HG03457 (cell line): ENCODE results near the gene ITPA.
"Not testable (repeated sequence)": the region's sequence is repeated elsewhere in the genome, so short reads cannot be mapped to it uniquely, and the experiment has no call there.

Experiments
- ATAC-seq: cut with Tn5 transposase; IDR thresholded peaks from one replicate; pipeline ENCODE4 v1.9.1; 2021; ENCODE audit warnings: moderate number of reproducible peaks; ENCODE audit not compliant: unreplicated experiment

The ITPA gene

GRCh38 chr20:3172933-3173609 lies 36.2 kb upstream of the ITPA start, which contains the start of gene LZTS3:
LZTS3 (minus strand) TSS chr20:3173549; CDS start chr20:3167163, 6,386 bp downstream.
- ATAC-seq, result peak; percentile 66

DNA sequence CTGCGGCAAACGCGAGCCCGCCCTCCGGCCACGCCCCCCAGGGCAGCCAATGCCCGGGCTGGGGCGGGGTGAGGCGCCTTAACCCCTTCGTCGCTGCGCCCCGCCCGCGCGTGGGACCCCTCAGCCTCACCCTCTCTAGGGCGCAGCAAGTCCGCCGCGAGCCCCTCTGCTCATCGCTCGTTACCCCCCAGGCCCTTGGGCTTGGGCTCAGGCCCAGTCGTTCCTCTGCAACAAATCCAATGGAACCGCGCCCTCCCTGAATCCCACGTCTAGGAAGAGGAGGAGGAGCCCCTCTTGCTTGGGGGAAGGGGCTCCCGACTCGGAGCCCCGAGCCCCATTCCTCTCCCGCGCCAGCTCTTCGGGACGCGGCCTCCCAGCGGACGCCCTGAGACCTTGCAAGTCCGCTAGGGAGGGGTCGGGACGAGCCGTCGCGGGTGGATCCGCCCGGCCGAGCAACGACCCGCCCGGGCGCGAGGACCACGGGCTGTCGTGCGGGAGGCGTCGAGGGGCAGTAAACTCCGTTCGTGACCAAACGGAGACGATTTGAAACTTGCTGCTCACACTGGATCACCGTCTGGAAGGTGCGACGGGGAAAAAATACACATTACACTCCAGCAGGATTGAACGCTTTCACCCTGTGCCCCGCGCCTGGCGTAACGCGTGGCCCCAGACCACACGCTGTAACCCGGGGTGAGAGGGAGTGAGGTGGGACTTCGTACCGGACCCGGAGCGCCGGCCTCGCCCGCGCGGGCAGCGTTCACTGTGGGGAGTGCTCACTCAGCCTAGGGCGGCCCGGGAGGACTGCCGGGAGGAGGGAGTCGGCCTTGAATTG lies 35.5 kb upstream of the ITPA start:
- peak; percentile 16 for ATAC-seq

- ATAC-seq, result no peak
These were observed 34.6 kb upstream of the ITPA start for GRCh38 chr20:3174442-3175261.

DNA sequence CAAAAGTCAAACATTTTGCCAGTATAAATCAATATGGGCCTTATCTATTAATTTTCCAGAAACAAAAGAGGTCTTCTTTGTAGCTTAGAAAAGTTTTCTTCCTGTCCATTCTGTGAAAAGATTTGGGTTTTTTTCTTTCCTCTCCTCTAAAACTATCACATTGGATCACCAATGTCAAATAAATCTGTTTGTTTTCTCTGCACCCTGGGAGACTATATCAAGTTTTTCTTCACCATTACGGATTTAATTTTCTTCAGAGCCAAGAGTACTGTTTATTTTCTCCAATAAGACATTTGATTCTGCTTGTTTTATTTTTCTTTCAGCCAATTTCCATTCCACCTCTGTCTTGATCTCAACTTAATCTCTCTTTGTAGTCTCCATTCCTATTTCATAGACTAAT lies 34.0 kb upstream of the ITPA start:
- no peak for ATAC-seq

DNA sequence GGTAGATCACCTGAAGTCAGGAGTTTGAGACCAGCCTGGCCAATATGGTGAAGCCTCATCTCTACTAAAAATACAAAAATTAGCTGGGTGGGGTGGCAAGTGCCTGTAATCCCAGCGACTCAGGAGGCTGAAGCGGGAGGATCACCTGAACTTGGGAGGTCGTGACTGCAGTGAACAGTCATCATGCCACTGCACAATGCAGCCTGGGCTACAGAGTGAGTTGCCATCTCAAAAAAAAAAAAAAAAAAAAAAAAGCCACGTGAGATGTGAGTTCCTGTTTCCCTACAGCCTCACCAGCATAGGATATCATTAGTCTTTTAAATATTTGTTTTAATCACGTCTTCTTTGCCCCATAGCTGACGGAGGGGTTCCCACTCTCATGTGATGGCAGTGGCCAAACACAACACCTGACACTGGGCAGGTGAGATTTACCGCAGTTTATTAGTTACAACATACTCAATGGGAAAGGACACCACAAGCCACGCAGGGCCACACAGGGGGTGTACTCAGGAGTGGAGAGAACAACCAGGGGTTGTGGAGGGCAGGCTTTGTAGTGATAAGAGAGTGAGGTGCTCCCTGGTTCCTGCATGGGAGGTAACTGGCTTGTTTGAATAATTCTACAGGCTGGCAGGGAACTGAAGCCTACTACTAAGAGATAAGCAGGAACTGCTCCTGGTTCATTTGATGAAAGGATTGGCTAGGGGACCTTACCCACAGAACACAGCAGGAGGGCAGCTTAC lies 31.4 kb upstream of the ITPA start:
- no peak for ATAC-seq

DNA sequence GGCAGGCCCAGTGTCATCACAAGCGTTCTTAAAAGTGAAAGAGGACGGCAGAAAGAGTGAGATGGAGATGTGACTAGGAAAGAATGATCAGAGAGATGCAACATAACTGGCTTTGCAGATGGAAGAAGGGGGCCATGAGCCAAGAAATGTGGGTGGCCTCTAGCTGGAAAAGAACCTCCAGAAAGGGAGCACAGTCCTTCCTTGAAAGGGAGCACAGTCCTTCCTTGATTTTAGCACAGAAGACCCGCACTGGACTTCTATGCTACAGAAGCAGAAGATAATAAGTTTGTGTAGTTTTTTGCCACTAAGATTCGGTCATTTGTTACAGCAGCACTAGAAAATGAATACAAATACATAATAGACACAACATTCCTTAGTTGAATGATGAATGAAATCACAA lies 29.0 kb upstream of the ITPA start:
- ATAC-seq, result no peak

GRCh38 chr20:3181270-3181669 lies 28.0 kb upstream of the ITPA start:
- ATAC-seq, result no peak

- ATAC-seq, result not testable (repeated sequence)
These were observed 26.9 kb upstream of the ITPA start for GRCh38 chr20:3182429-3182828.

DNA sequence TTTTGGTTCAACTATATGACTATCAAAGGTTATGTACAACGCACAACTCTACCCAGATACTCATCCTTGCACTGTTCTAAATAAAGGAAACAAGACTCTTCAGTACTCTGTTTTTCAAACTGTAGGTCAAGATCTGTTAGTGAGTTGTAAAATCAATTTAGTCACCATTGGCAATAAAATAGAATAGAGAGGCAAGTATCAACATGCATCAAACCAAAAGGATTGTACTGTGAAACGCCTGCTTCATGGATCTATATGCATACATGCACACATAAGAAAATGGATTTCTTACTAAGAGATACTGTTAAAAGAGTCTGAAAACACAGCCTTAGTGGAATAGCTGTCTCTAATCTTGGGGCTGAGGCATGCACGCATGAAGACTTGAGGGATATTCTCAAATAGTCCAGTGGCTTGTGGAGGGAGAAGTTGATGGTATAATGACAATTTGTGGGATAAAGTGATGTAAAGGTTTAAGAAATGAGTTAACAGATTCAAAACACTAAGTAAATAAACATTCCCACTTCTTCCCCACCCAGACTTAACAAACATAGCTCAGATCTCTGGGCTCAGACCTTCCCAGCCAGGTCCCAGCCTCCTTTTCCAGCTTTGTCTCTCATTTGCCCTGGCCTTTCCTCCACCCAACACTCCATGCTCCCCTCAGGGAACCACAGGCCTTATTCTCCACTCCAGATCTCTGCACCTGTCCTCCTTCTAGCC lies 25.2 kb upstream of the ITPA start:
- no peak for ATAC-seq

- not testable (repeated sequence) for ATAC-seq
These were observed 21.4 kb upstream of the ITPA start for GRCh38 chr20:3187861-3188260.

DNA sequence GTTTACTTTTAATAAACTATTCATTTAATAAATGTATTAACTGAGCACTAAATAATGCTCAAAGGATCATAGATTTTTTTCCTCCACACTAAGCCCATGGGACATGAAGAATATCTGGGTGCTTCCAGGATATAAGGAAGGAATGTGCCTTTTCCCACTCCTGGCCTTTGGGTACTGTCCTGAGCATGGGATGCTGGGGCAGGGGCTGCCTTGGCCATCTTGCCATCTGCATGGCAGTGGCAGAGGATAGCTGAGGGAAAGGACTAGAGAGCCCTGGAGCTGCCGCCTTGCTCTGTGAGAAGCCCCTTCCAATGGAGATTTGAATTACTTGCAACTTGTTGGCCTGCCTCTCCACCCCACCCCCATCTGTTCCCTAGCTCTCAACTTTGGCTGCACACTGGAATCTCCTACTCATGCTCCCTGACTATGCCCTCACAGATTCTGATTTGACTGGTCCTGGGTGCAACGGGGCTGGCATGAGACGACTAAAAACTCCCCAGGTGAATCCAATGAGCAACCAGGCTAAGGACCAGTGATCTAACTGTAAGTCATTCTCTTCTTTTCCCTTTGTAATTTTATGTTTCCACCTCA lies 20.4 kb upstream of the ITPA start:
- ATAC-seq, result no peak

- ATAC-seq, result no peak
These were observed 19.7 kb upstream of the ITPA start for GRCh38 chr20:3189561-3190131.

GRCh38 chr20:3190681-3191111 lies 18.6 kb upstream of the ITPA start:
- no peak for ATAC-seq

DNA sequence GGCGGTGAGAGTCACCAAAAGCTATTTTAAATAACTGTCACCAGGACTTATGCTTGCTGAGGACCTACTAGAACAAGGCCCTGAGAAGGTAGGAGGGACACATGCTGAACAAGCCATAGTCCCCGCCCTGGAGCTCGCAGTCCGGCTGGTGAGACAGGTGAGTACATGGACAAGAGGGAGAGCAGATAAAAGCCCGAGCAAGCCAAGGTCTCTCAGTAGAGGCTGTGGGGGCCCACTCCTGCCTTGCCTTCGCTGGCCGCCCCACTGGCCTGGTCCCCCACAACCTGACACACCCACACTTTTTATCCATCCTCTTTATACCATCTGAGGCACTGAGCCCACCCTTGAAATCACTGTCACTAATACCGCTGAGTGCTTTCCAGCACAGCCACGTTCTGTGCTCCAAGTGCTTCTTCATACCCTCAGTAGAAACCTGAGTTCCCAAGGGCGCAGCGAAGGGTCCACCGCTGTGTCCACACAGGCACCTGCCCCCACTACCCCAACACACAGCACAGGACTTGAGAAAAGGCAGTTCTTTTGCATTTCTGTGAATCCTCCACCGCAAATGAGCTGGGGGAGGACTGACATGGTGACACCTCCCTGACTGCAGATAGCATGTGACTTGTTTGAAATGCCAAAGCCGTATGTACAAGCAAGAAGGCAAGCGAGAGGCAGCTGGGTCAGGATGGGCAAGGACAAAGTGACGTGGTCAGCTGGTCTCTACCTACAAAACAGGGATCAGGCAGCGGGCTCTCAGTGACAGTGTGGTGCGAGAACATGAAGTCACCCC lies 16.9 kb upstream of the ITPA start:
- no peak for ATAC-seq

DNA sequence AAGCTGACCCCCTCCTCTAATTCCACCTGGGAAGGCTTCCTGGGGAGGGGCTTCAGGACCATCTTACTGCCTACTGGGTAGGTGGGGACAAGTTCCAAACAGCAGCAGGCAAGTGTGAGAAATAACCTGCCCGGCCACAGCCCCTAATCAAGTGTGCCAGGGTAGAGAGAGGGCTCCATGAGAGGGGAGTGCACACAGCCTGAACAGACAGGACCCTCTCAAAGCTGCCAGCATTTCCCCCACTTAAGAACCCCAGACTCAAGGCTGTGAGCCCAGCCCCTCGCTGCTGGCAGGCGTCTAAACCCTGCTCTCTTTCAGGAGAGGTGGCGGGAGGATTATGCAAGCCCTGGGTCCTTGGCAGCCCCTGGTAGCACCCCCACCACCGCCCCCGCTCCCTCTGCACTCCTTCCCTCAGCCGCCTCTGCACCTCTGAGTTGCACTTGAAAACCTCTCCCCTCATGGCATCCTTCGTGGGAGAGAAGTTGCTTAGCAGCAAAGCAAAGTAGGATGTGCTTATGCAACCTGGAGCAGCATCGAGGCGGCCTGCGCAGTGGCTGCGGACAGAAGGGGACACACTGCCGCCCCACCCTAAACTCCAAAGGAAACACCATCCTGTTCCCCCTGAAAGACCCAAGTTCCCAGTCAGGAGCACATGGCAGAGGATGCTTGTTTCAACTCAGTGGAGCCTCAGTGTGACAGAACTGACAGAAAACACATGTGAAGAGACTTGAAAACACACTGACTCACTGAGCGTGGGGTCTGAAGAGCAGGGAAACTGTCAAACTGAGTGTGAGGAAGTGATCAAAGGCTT lies 15.3 kb upstream of the ITPA start:
- no peak for ATAC-seq

DNA sequence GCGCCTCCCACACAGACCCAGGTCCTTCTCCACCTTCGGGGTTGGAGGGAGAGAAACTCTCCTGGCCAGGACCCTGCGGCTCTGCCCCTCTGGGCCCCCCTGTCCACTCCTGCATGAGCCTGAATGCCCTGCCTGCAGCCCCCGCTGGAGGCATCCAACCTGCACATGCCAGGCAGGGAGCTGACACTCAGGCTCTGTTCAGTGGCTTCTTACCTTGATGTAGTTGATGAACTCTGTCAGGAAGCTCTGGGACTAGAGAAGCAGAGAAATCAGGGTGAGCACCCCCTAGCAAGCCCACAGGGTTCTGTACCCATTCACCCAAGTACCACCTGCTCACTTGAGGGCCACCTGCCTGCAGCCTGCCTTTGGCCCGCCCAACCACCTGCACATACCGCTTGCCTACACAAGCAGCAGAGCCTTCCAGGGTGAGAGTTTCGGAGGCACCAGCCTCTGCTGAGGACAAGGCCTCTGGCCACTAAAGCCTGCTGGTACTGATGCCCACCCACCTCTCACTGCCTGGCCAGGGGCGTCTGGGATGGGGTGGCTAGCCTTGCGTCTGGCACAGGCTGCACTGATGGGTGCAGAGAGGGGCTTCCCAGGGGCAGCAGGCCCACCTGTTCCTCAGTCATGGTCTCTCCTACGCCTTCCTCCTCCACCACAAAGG lies 14.5 kb upstream of the ITPA start:
- no peak for ATAC-seq

GRCh38 chr20:3195590-3196237 lies 13.6 kb upstream of the ITPA start:
- no peak for ATAC-seq
